Omental fat pad (tissue), 4 donors: ENCODE data around the gene TLDC2. TPM values are rescaled to one million over a fixed set of nuclear protein-coding genes. Genes with fewer than 3 reads are reported as not detected.
"Not testable (repeated sequence)": the region's sequence is repeated elsewhere in the genome, so short reads cannot be mapped to it uniquely, and the experiment has no call there.

Experiments used
- ATAC-seq: fragments of 150-250 bp; one replicate; pipeline ENCODE4 v1.9.1; 2016; ENCODE audit warnings: mild to moderate bottlenecking, moderate library complexity; ENCODE audit not compliant: low FRiP score
- DNase-seq: peaks from one replicate; pipeline ENCODE4 v3.0.0-alpha.2; 2019; ENCODE audit warnings: low spot score
- total RNA-seq, 4 donors: library from RNA; depleted of rRNA; stranded (reverse); fragments of >200 nt; gene quantifications; one replicate each; pipeline ENCODE4 v1.1.0, GENCODE V29; 2016
- TF ChIP-seq, protein P1 (sequence below), 3 donors: fragments of 450-650 bp; IDR thresholded peaks; one replicate each; pipeline ENCODE4 v1.5.1; 2016 to 2017; ENCODE audit warnings: antibody characterized with exemption in 3 of 3, mild to moderate bottlenecking in 3 of 3, moderate library complexity in 2 of 3

TLDC2 gene
- total RNA-seq, 4 donors from 2014 or later = 0.63 TPM; not detected in 3

DNA sequence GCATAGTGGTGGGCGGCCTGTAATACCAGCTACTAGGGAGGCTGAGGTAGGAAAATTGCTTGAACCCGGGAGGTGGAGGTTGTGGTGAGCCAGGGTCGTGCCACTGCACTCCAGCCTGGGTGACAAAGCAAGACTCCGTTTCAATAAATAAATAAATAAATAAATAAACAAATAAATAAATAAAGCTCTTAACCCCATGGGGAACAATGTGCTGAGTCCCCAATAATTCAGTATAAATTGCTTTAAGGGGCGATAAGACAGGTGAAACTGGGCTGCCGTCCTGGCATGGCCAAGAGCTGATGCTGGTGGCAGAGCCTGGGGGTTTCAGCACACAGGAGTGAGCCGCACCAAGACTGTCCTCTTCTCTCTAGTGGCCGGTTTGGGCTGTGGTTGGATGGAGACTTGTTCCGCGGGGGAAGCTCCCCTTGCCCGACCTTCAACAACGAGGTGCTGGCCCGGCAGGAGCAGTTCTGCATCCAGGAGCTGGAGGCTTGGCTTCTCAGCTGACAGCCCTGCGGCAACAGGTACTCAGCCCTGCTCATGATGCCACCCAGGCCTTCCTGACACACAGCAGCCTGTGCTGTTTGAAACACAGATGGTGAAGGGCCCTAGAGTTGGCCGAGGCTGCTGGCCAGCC lies 13.1 kb downstream of the TLDC2 start:
- ATAC-seq = no peak
- DNase-seq = no peak
- TF ChIP-seq, protein P1, sequence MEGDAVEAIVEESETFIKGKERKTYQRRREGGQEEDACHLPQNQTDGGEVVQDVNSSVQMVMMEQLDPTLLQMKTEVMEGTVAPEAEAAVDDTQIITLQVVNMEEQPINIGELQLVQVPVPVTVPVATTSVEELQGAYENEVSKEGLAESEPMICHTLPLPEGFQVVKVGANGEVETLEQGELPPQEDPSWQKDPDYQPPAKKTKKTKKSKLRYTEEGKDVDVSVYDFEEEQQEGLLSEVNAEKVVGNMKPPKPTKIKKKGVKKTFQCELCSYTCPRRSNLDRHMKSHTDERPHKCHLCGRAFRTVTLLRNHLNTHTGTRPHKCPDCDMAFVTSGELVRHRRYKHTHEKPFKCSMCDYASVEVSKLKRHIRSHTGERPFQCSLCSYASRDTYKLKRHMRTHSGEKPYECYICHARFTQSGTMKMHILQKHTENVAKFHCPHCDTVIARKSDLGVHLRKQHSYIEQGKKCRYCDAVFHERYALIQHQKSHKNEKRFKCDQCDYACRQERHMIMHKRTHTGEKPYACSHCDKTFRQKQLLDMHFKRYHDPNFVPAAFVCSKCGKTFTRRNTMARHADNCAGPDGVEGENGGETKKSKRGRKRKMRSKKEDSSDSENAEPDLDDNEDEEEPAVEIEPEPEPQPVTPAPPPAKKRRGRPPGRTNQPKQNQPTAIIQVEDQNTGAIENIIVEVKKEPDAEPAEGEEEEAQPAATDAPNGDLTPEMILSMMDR (IDR thresholded peaks at IDR 0.05) = no peak

DNA sequence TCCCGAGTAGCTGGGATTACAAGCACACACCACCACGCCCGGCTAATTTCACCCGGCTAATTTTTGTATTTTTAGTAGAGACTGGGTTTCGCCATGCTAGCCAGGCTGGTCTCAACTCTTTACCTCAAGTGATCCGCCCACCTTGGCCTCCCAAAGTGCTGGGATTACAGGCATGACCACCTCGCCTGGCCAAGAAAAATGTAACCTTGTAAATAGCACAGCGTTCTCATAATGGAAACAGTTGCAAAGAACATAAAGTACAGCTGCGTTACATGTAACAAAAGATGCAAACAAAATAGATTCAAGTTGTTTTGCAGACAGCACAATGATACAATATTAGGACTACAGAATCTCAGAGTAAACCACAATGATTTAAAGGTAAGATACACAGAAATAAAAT lies 14.6 kb downstream of the TLDC2 start:
- TF ChIP-seq, protein P1 (IDR thresholded peaks at IDR 0.05) = no peak
- ATAC-seq (no peak), DNase-seq (no peak)

DNA sequence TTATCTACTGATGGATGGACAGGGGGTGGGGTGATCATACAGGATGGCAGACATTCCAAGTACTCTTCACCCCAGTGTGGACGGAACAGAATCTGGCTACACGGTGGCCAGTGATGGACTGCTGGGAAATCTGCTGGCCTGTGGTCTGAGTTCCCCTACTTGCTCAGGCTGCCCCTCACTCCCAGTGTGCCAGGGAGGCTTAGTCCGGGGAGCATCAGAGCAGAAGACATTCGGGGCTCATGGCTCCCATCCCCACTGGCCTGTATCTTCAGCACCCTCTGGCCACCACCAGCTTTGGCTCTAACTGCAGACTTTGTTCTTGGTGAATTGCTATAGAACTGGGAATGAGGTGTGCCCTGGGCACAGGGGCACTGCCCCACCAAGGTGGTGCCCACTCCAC lies 15.3 kb downstream of the TLDC2 start:
- no peak for DNase-seq
- no peak for ATAC-seq
- TF ChIP-seq, protein P1 (IDR thresholded peaks at IDR 0.05) = no peak

DNA sequence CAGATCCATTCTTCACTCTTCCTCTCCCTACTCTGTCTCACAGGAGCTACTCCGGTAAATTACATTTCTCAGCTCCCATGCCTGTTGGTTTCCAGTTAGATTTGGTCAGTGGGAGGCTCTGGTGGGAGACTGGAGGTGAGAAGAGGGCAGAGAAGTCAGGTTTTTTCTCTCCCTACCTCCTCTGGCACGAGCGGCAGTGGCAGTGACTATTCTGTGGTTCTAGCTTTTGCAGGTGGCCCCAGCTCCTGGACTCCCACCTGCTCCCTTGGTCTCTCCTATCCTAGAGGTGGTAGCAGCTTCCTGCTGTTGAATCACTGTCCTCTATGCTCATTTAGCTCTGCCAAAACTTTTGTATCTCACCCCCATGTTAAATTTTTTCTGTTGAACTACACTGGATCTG lies 17.9 kb downstream of the TLDC2 start:
- TF ChIP-seq, protein P1 (IDR thresholded peaks at IDR 0.05) = no peak
- ATAC-seq (no peak), DNase-seq (no peak)

DNA sequence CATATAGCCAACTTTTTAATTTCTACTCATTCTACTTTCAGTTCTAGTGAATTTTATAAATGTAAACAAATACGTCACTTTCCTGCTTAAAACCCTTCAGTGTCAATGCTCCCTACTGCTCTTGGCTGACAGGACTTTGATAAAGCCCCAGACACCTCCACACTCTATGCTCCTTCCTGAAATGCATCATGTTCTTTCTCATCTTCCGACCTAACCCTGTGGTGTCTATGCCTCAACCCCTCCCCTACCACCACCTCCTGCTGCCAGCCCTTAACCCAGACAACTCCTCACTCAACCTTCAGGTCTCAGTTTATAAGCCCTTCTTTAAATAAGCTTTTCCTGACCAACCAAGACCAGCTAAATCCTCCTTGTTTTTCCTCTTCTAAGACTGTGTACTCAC lies 19.1 kb downstream of the TLDC2 start:
- DNase-seq (no peak), ATAC-seq (no peak)
- TF ChIP-seq, protein P1 (IDR thresholded peaks at IDR 0.05) = no peak

DNA sequence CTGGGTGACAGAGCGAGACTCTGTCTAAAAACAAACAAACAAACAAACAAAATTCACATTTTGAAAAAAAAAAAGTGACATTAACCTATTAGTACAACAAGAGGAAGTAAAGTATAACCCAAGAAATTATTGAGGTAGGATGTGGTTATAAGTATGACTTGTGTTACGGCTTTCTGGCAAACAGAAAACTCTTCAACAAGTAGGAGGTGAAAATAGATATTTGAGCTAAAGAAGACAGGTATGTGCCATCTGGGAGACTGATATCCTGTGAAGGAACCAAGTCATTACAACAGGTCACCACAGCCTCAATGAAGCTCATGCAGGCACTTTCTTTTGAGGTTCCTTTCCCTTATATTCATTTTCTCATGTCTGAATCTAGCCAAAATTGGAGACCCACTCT lies 28.8 kb downstream of the TLDC2 start:
- ATAC-seq = no peak
- no peak for DNase-seq
- TF ChIP-seq, protein P1 (IDR thresholded peaks at IDR 0.05) = no peak

DNA sequence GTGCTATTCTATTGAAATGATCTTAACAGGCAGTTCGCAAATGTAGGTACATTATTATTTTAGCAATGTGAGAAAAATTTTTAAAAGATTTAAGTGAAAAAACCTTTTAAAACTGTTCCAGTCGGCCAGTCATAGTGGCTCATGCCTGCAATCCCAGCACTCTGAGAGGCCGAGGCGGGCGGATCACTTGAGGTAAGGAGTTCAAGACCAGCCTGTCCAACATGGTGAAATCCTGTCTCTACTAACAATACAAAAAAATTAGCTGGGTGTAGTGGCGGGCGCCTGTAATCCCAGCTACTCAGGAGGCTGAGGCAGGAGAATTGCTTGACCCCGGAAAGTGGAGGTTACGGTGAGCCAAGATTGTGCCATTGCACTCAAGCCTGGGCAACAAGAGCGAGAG lies 29.6 kb downstream of the TLDC2 start:
- DNase-seq, ATAC-seq: not testable (repeated sequence)

DNA sequence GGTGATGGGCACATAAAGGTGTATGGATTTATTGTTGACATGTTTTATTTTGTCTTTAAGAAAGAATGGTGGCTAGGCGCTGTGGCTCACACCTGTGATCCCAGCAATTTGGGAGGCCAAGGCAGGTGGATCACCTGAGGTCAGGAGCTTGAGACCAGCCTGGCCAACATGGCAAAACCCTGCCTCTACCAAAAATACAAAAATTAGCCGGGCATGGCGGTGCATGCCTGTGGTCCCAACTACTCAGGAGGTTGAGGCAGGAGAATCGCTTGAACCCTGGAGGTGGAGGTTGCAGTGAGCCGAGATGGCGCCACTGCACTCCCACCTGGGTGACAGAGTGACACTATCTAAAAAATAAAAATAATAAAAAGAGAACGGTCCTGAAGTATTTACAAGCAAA lies 30.1 kb downstream of the TLDC2 start:
- DNase-seq, ATAC-seq: not testable (repeated sequence)
